Neuron (in vitro differentiated cells): ENCODE measurements around the gene CROT.

Source experiments
- H2AFZ ChIP-seq: one replicate; pipeline ENCODE4 v1.6.1; 2013; ENCODE audit warnings: low read depth, mild to moderate bottlenecking, inconsistent platforms, low read length, moderate library complexity
- H3K27me3 ChIP-seq: one replicate; pipeline ENCODE4 v1.6.1; 2013; ENCODE audit warnings: low read length; ENCODE audit not compliant: insufficient read depth
- H3K36me3 ChIP-seq: one replicate; pipeline ENCODE4 v1.6.1; 2013; ENCODE audit warnings: low read length; ENCODE audit not compliant: insufficient read depth
- H3K4me1 ChIP-seq: one replicate; pipeline ENCODE4 v1.6.1; 2013; ENCODE audit warnings: low read length; ENCODE audit not compliant: insufficient read depth
- H3K4me3 ChIP-seq: 2 replicates; pipeline ENCODE4 v1.5.1; 2013; ENCODE audit warnings: mild to moderate bottlenecking, low read length, moderate library complexity
- H3K9me3 ChIP-seq: one replicate; pipeline ENCODE4 v1.6.1; 2013; ENCODE audit warnings: low read length

CROT gene

DNA sequence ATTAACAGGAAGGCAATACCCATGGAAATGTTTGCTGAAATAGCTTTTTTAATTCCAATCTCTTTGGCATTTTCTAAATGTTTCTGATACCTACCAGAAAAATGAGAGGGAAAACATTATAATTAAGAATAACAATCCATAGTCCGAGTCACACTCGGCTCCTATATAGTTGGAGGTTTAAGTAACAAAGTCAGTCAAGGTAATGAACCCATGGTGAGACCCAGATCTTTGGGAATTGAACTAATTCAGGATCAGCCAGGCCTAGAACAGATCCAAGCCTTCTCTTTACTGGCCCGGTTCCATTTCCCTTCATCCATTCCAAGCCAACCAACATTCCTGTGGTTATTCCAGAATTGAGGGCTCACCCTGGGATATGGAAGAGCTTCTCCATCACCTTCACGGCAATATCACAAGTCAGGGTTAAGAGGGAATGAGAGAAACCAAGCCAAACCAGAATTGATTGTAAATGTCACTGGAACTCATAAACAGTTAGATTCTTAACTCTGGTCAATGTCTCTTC lies 101.7 kb downstream of the CROT start:
- peaks cover 3% of the 10 kb centered on the region for H3K4me1 ChIP-seq
- H3K36me3 ChIP-seq = no peaks in the 10 kb centered on the region
- no peaks in the 10 kb centered on the region for H3K9me3 ChIP-seq
- no peaks in the 10 kb centered on the region for H3K27me3 ChIP-seq
- H3K4me3 ChIP-seq = no peak overlapping the region
- H2AFZ ChIP-seq = no peak overlapping the region

DNA sequence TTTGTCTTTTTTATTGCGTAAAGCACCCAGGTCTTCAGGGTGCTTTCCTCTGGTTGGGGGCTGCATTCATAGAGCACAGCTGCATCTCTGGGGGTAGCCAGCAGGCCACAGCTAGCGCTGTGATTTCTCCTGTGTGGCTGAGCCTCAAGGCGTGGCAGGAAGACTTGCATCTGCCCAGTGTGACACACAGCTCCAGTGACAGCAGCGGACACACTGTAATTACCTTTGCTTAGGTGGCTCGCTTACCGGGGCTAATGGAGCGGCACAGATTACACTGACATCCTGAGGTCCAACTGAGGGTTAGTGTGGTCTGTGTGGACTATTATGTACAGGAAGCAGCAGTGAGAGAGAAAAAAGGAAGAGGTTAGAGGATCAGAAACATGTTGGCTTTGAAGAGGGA lies 102.9 kb downstream of the CROT start:
- H3K9me3 ChIP-seq = no peaks in the 10 kb centered on the region

More for the DNA sequence above, 102.9 kb downstream of the CROT start:
- Histone ChIP-seq H3K4me3 (no peak overlapping the region), H2AFZ (peak overlapping the region; percentile 8), H3K27me3 (no peaks in the 10 kb centered on the region), H3K4me1 (peaks cover 3% of the 10 kb centered on the region), H3K36me3 (no peaks in the 10 kb centered on the region)
